Stimulated activated naive CD8-positive, alpha-beta T cell treated with anti-CD3 and anti-CD28 coated beads, Interleukin-15, Interleukin-2, amounts not matched to agents 100 U/mL and 50 U/mL, for 24 hours (primary cell): ENCODE data around the gene CXCR5.

Experiments used
- ATAC-seq: fragments of 150-1000 bp; cut with Tn5 transposase; one replicate; pipeline ENCODE4 v1.10.0; 2021
- DNase-seq: peaks from one replicate; pipeline ENCODE4 v3.0.0; 2021

The CXCR5 gene

GRCh38 chr11:118876286-118876685 lies 7.4 kb upstream of the CXCR5 start:
- ATAC-seq, result no peak
- no peak for DNase-seq

- DNase-seq (no peak), ATAC-seq (no peak)
Measured at GRCh38 chr11:118877487-118878162, 6.1 kb upstream of the CXCR5 start.

- DNase-seq (no peak), ATAC-seq (no peak)
Measured at GRCh38 chr11:118878163-118878563, 5.5 kb upstream of the CXCR5 start.

- DNase-seq, result no peak
- peak; percentile 21 for ATAC-seq
Measured at GRCh38 chr11:118881228-118881627, 2.5 kb upstream of the CXCR5 start.

- ATAC-seq (peak; percentile 14), DNase-seq (no peak)
Measured at GRCh38 chr11:118882491-118882890, 1.2 kb upstream of the CXCR5 start.

- DNase-seq, result no peak
- no peak for ATAC-seq
Measured at GRCh38 chr11:118883004-118883367, 706 bp upstream of the CXCR5 start.

- DNase-seq (no peak), ATAC-seq (no peak)
Measured at GRCh38 chr11:118884875-118885274, 1.2 kb downstream of the CXCR5 start.

GRCh38 chr11:118885319-118885718 lies 1.6 kb downstream of the CXCR5 start:
- no peak for ATAC-seq
- no peak for DNase-seq

- DNase-seq (no peak), ATAC-seq (no peak)
Measured at GRCh38 chr11:118885831-118886565, 2.3 kb downstream of the CXCR5 start.

GRCh38 chr11:118886681-118887111 lies 3.0 kb downstream of the CXCR5 start:
- no peak for ATAC-seq
- no peak for DNase-seq

GRCh38 chr11:118887206-118887605 lies 3.5 kb downstream of the CXCR5 start:
- DNase-seq (no peak), ATAC-seq (no peak)

GRCh38 chr11:118888398-118888797 lies 4.7 kb downstream of the CXCR5 start:
- ATAC-seq (no peak), DNase-seq (no peak)

- DNase-seq (no peak), ATAC-seq (no peak)
Measured at GRCh38 chr11:118889797-118890196, 6.1 kb downstream of the CXCR5 start.

- ATAC-seq (peak; percentile 31), DNase-seq (no peak)
Measured at GRCh38 chr11:118892514-118892913, 8.8 kb downstream of the CXCR5 start.

- ATAC-seq (no peak), DNase-seq (no peak)
Measured at GRCh38 chr11:118892964-118893363, 9.3 kb downstream of the CXCR5 start.

GRCh38 chr11:118893662-118894061 lies 10.0 kb downstream of the CXCR5 start:
- ATAC-seq (no peak), DNase-seq (no peak)

GRCh38 chr11:118894192-118894591 lies 10.5 kb downstream of the CXCR5 start:
- ATAC-seq (no peak), DNase-seq (no peak)

GRCh38 chr11:118895093-118896039 lies 11.7 kb downstream of the CXCR5 start:
- DNase-seq (peak; percentile 77), ATAC-seq (peak; percentile 80)

- no peak for ATAC-seq
- DNase-seq, result no peak
Measured at GRCh38 chr11:118896472-118896913, 12.8 kb downstream of the CXCR5 start.

- no peak for ATAC-seq
- DNase-seq, result no peak
Measured at GRCh38 chr11:118896921-118897591, 13.4 kb downstream of the CXCR5 start.

- no peak for ATAC-seq
Measured at GRCh38 chr11:118897721-118898310, 14.1 kb downstream of the CXCR5 start.

More at GRCh38 chr11:118897721-118898310, 14.1 kb downstream of the CXCR5 start:
- no peak for DNase-seq
